CD14-positive monocyte (primary cell): ENCODE results near the gene CEP83. TPM values are rescaled to one million over a fixed set of nuclear protein-coding genes. Genes with fewer than 3 reads are reported as not detected.

Source experiments
- DNase-seq, 3 donors: peaks; one replicate each; pipeline ENCODE4 v3.0.0-alpha.2; 2011 to 2022
- H2AFZ ChIP-seq: 2 replicates; pipeline ENCODE4 v1.6.0; 2012; ENCODE audit warnings: mild to moderate bottlenecking, low read depth, low read length, inconsistent platforms; ENCODE audit not compliant: insufficient read depth, poor library complexity, severe bottlenecking
- H3K27ac ChIP-seq, 2 donors: 1 replicate in 1 of 2; 2 replicates in 1 of 2; pipeline ENCODE4 v1.5.1; 2012 to 2013; ENCODE audit warnings: low read length in 2 of 2, control low read depth in 1 of 2, inconsistent platforms in 1 of 2, low read depth in 1 of 2, mild to moderate bottlenecking in 1 of 2
- H3K27me3 ChIP-seq, 2 donors: one replicate each; pipeline versions ENCODE4 v1.6.0 to v1.6.1; 2011 to 2013; ENCODE audit warnings: low read length in 2 of 2; ENCODE audit not compliant: control insufficient read depth in 2 of 2, insufficient read depth in 2 of 2
- H3K36me3 ChIP-seq, 2 donors: replicated peaks in 1 of 2; 1 replicate in 1 of 2; 2 replicates in 1 of 2; pipeline versions ENCODE4 v1.5.1 to v1.6.1; 2012 to 2013; ENCODE audit warnings: low read length in 2 of 2, control low read depth in 1 of 2, inconsistent platforms in 1 of 2, mild to moderate bottlenecking in 1 of 2; ENCODE audit not compliant: insufficient read depth in 2 of 2, control insufficient read depth in 1 of 2
- H3K4me1 ChIP-seq, 2 donors: 1 replicate in 1 of 2; 2 replicates in 1 of 2; pipeline versions ENCODE4 v1.5.1 to v1.6.1; 2012 to 2013; ENCODE audit warnings: low read length in 2 of 2, control low read depth in 1 of 2, inconsistent platforms in 1 of 2, mild to moderate bottlenecking in 1 of 2, moderate library complexity in 1 of 2; ENCODE audit not compliant: insufficient read depth in 2 of 2, control insufficient read depth in 1 of 2
- H3K4me2 ChIP-seq: replicated peaks from 2 replicates; pipeline ENCODE3; 2012; ENCODE audit warnings: low read length, moderate library complexity, mild to moderate bottlenecking; ENCODE audit not compliant: poor library complexity, severe bottlenecking; ENCODE audit errors: extremely low read depth
- H3K4me3 ChIP-seq, 3 experiments: fragments of 200-600 bp in 1 of 3; sonication (generic) in 1 of 3; replicated peaks in 1 of 3; 1 replicate in 2 of 3; 2 replicates in 1 of 3; pipeline ENCODE4 v1.5.1; 2011 to 2013; ENCODE audit warnings: low read length in 3 of 3, mild to moderate bottlenecking in 3 of 3, control low read depth in 2 of 3, low read depth in 2 of 3, inconsistent platforms in 1 of 3, moderate library complexity in 1 of 3
- H3K79me2 ChIP-seq: 2 replicates; pipeline ENCODE4 v1.6.0; 2012; ENCODE audit warnings: mild to moderate bottlenecking, control low read depth, inconsistent platforms, low read length, moderate library complexity; ENCODE audit not compliant: insufficient read depth
- H3K9ac ChIP-seq: 2 replicates; pipeline ENCODE4 v1.6.0; 2017; ENCODE audit warnings: low read length, mild to moderate bottlenecking; ENCODE audit not compliant: insufficient read depth, poor library complexity, severe bottlenecking
- H3K9me3 ChIP-seq, 2 donors: replicated peaks in 1 of 2; 1 replicate in 1 of 2; 2 replicates in 1 of 2; pipeline versions ENCODE4 v1.5.1 to v1.6.1; 2012 to 2013; ENCODE audit warnings: low read length in 2 of 2, control low read depth in 1 of 2; ENCODE audit not compliant: control insufficient read depth in 1 of 2, insufficient read depth in 1 of 2
- H4K20me1 ChIP-seq: 2 replicates; pipeline ENCODE4 v1.6.0; 2012; ENCODE audit warnings: mild to moderate bottlenecking, low read length, control low read depth, moderate library complexity; ENCODE audit not compliant: insufficient read depth
- H3K27ac Mint-ChIP-seq, 7 donors: one replicate each; pipeline ENCODE4 v1.8.0; 2020; ENCODE audit warnings: mild to moderate bottlenecking in 7 of 7, mixed read lengths in 7 of 7, moderate library complexity in 6 of 7, inconsistent platforms in 2 of 7
- H3K27me3 Mint-ChIP-seq, 3 donors: one replicate each; pipeline ENCODE4 v1.8.0; 2021 to 2022; ENCODE audit warnings: low read depth in 3 of 3, mild to moderate bottlenecking in 3 of 3, mixed read lengths in 3 of 3, moderate library complexity in 3 of 3, inconsistent platforms in 1 of 3
- H3K36me3 Mint-ChIP-seq, 2 donors: one replicate each; pipeline ENCODE4 v1.8.0; 2020; ENCODE audit warnings: mixed read lengths in 2 of 2, inconsistent platforms in 1 of 2, mild to moderate bottlenecking in 1 of 2
- H3K4me1 Mint-ChIP-seq: one replicate; pipeline ENCODE4 v1.8.0; 2020; ENCODE audit warnings: mild to moderate bottlenecking, mixed read lengths
- H3K4me3 Mint-ChIP-seq, 2 donors: one replicate each; pipeline ENCODE4 v1.8.0; 2020; ENCODE audit warnings: mild to moderate bottlenecking in 2 of 2, mixed read lengths in 2 of 2, moderate library complexity in 1 of 2
- H3K9me3 Mint-ChIP-seq, 7 donors: one replicate each; pipeline ENCODE4 v1.8.0; 2020 to 2022; ENCODE audit warnings: mixed read lengths in 7 of 7, mild to moderate bottlenecking in 6 of 7, moderate library complexity in 6 of 7, inconsistent platforms in 2 of 7
- WGBS: methylation state at CpG from one replicate; pipeline ENCODE4 v1.1.5; 2013; ENCODE audit warnings: missing lambda C conversion rate; ENCODE audit not compliant: insufficient coverage; 5-methylcytosine and 5-hydroxymethylcytosine counted together
- intact Hi-C, 2 donors: fragments of 100-400 bp; cut with micrococcal nuclease; formaldehyde crosslinking; loops; one replicate each; pipeline versions ENCODE4 v1.15.0 to v1.15.1; 2023
- polyA plus RNA-seq, 3 donors: library from polyadenylated mRNA; depleted of rRNA in 1 of 3; unstranded in 2 of 3; stranded (reverse) in 1 of 3; fragments of 300-500 nt in 2 of 3; fragments of >200 nt in 1 of 3; fragmentation: Illumina TruSeq in 2 of 3; gene quantifications; 1 replicate in 2 of 3; 2 replicates in 1 of 3; pipeline ENCODE4 v1.2.3, GENCODE V29; 2012 to 2021
- TF ChIP-seq, protein P1 (sequence below): fragments of 200-600 bp; IDR thresholded peaks from one replicate; pipeline ENCODE4 v1.8.0; 2022; ENCODE audit warnings: antibody characterized with exemption, mild to moderate bottlenecking

Gene CEP83
- polyA plus RNA-seq, 3 donors, result 0.73 to 3.1 (median 1.0) TPM

DNA sequence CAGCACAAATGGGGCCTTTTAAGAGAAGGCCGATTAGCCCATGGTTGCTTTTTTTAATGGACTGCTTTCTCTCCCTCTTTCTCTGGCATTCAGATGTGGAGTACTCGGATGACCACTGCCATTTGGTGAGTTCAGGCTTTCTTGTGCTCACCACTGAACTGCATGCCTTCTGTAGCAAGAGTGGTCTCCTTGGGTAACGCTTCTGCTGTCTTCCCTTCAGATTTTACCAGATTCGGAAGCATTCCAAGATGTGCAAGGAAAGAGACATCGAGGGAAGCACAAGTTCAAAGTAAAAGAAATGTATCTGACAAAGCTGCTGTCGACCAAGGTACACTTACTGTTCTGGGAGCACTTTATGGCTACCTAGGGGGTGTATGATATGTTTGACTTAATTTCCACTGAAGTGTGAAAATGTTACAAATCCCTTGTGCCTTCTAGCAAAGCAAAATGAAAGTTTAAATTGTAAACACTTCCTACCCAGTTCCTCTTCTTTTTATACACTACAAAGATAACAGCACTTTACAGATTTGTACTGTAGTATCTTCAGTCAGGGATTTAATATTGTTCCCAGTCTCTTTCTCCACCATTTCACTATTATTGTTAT lies 162.5 kb downstream of the CEP83 start:
- no peaks in the 10 kb centered on the region for H3K4me1 ChIP-seq
- H3K4me3 ChIP-seq, result no peak overlapping the region
- no peak overlapping the region for H2AFZ ChIP-seq
- DNase-seq, result no peak
- H3K4me2 ChIP-seq, result no peak overlapping the region
- Mint-ChIP-seq H3K9me3 (no peaks in the 10 kb centered on the region), H3K27ac (peak overlapping the region in 2 of 7 donors; percentile 20 to 69), H3K36me3 (peaks cover 83 to 90% of the 10 kb centered on the region in 2 donors), H3K27me3 (no peaks in the 10 kb centered on the region), H3K4me3 (no peak overlapping the region), H3K4me1 (no peaks in the 10 kb centered on the region)
- peaks cover 80 to 100% of the 10 kb centered on the region in 2 donors for H3K36me3 ChIP-seq
- 93% methylated on average over 5 of the region's 6 CpGs for WGBS
- TF ChIP-seq, protein P1, sequence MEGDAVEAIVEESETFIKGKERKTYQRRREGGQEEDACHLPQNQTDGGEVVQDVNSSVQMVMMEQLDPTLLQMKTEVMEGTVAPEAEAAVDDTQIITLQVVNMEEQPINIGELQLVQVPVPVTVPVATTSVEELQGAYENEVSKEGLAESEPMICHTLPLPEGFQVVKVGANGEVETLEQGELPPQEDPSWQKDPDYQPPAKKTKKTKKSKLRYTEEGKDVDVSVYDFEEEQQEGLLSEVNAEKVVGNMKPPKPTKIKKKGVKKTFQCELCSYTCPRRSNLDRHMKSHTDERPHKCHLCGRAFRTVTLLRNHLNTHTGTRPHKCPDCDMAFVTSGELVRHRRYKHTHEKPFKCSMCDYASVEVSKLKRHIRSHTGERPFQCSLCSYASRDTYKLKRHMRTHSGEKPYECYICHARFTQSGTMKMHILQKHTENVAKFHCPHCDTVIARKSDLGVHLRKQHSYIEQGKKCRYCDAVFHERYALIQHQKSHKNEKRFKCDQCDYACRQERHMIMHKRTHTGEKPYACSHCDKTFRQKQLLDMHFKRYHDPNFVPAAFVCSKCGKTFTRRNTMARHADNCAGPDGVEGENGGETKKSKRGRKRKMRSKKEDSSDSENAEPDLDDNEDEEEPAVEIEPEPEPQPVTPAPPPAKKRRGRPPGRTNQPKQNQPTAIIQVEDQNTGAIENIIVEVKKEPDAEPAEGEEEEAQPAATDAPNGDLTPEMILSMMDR, result no peak
- no peaks in the 10 kb centered on the region for H3K9me3 ChIP-seq
- H3K9ac ChIP-seq, result no peak overlapping the region
- H3K79me2 ChIP-seq, result no peaks in the 10 kb centered on the region
- H3K27me3 ChIP-seq, result no peaks in the 10 kb centered on the region
- H3K27ac ChIP-seq, result peak overlapping the region in 1 of 2 donors; percentile 5
- intact Hi-C loops, result no loop called here
- H4K20me1 ChIP-seq, result no peaks in the 10 kb centered on the region

DNA sequence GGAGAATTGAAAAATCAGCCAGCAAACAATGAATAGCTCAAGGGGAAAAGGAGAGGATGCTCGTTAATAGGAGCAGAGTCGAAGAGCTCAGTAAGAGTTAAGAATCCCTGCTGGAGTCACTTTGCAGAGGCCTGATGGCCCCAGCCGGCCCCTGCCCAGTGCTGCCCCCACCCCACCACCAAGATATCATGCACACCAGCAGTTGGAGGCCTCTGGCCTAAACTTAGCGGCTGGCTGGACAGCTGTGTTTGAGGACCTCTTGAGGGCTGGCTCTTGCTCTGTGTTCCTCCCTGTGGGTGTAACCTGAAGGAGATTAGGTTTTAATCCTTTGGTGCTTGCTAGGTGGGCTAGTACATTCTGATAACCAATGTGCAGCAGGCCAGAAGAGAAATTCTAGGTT lies 169.3 kb downstream of the CEP83 start:
- no peak overlapping the region for H3K9ac ChIP-seq
- H3K4me1 ChIP-seq, result no peaks in the 10 kb centered on the region
- H3K79me2 ChIP-seq, result no peaks in the 10 kb centered on the region
- WGBS, result 100% methylated on average over 1 of the region's 4 CpGs
- DNase-seq, result no peak
- no peaks in the 10 kb centered on the region for H3K27me3 ChIP-seq
- Mint-ChIP-seq H3K9me3 (no peaks in the 10 kb centered on the region), H3K27me3 (peaks cover 0 to 2% (median 0%) of the 10 kb centered on the region in 3 donors), H3K4me3 (no peak overlapping the region), H3K27ac (no peak overlapping the region), H3K36me3 (peaks cover 81 to 93% of the 10 kb centered on the region in 2 donors), H3K4me1 (no peaks in the 10 kb centered on the region)
- no peak overlapping the region for H3K4me2 ChIP-seq
- H4K20me1 ChIP-seq, result peaks cover 14% of the 10 kb centered on the region
- no peak overlapping the region for H3K4me3 ChIP-seq
- H3K9me3 ChIP-seq, result no peaks in the 10 kb centered on the region
- TF ChIP-seq, protein P1, result no peak
- intact Hi-C loops, result no loop called here
- H2AFZ ChIP-seq, result no peak overlapping the region
- H3K27ac ChIP-seq, result no peak overlapping the region
- peaks cover 68 to 100% of the 10 kb centered on the region in 2 donors for H3K36me3 ChIP-seq
